Activated CD4-positive, alpha-beta T cell treated with anti-CD3 and anti-CD28 coated beads, Interleukin-2, amount 50 U/mL, for 24 hours (primary cell): ENCODE measurements around the gene TMTC1.

ENCODE experiments used
- DNase-seq, 2 donors: peaks; one replicate each; pipeline ENCODE4 v3.0.0-alpha.2; 2020; ENCODE audit warnings: low read depth in 1 of 2, low spot score in 1 of 2

TMTC1 gene

DNA sequence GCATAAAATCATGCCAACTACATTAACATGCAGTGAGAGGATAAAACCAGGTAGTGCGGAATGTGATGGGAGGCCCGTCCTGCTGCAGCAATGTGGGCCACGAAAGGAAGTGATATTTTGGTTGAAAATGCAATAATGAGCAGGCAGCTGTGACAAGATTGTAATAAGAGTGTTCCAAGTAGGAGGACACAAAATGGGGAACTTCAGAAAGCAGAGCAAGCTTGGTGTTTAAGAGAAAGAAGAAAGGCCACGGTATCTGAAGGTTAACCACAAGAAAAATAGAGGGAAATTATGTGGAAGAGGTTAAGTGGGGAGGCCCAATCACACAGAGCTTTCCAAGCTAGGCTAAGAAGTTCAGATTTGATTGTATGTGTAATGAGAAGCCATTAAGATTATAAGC is 320.5 kb downstream of the TMTC1 start:
- no peak for DNase-seq

DNA sequence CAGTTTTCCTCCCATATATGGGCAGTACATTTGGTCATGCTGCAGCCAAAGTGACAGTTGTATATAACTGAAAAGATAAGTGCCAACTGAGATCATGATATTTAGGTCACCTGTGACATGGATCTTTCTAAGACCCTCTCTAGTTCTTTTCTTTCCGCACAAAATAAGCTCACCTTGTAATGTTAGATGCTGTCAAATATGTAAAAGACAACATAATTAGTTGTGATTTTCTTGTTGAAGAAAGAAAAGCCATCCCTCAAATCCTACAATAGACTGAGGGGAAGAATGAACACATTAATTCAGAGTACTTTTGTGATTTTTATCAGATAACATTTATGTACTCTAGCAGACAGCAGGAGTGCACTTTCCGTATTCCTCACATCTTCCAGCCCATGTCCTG is 323.7 kb downstream of the TMTC1 start:
- no peak for DNase-seq

GRCh38 chr12:29455087-29455486 is 328.7 kb downstream of the TMTC1 start:
- no peak for DNase-seq

DNA sequence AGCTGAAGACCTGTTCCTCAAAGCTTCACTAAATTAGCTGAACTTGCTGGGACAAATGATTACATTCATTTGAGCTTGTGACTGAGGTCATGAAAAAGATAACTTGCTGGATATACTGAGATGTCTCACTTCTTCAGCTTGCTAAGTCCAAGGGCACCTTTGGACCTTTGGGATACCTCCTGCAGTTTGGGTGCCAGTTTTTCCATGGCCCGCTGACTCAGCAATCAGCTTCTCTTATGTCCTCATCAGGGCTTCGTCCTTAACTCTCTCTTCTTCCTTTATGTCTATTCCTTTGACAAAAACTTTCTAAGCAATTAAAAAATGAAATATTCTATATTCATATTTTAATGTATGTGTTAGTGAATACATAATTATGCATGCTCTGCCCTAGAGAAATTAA is 331.9 kb downstream of the TMTC1 start:
- no peak for DNase-seq
